ENCODE results near the gene RAB3GAP2.
A peak's percentile ranks its signal among the peaks of the same experiment; 100 is the strongest.
"Not testable (repeated sequence)": the region's sequence is repeated elsewhere in the genome, so short reads cannot be mapped to it uniquely, and the experiment has no call there.

Gene RAB3GAP2

DNA sequence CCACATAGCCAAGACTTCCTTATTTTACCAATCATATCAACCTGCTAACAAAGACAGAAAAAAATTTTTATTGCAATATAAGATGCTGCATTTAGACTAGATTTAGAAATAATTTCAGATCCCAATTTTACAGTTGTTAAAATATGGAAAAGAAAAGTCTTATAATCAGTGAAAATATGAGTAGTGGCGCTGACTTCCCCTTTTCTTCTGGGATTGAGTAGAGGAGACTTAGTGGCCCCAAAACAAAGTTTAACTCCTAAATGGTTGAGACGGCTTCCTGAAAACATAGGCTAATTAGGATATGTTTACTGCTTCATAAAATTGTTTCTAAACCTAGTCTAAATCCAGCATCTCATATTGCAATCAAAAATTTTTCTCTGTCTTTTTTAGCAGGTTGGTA lies 68.4 kb downstream of the RAB3GAP2 start:
- DNase-seq (ENCODE audit: low spot score), result no peak

- no peak for DNase-seq (ENCODE audit: low spot score)
These were observed 73.9 kb downstream of the RAB3GAP2 start for GRCh38 chr1:220198186-220199005.

- DNase-seq (ENCODE audit: low spot score), result no peak
These were observed 76.6 kb downstream of the RAB3GAP2 start for GRCh38 chr1:220195701-220196100.

- peak; percentile 25 for DNase-seq (ENCODE audit: low spot score)
These were observed 82.4 kb downstream of the RAB3GAP2 start for GRCh38 chr1:220189750-220190347.

DNA sequence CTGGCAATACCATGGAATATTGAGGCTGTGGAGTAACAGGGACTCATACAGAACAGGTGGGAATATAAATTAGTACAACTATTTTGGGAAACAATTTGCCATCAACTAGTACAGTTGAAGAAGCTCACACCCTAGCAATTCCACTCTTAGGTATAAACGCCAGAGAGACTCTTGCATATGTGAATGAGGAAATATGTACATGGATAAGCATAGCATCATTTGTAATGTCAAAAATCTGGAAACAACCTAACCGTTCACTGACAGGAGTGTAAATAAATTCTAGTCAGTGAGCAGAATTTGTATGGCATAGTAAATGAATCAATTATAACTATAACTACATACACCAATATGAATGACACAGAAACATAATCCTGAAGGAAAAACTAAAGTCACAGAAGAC lies 83.7 kb downstream of the RAB3GAP2 start:
- no peak for DNase-seq (ENCODE audit: low spot score)

DNA sequence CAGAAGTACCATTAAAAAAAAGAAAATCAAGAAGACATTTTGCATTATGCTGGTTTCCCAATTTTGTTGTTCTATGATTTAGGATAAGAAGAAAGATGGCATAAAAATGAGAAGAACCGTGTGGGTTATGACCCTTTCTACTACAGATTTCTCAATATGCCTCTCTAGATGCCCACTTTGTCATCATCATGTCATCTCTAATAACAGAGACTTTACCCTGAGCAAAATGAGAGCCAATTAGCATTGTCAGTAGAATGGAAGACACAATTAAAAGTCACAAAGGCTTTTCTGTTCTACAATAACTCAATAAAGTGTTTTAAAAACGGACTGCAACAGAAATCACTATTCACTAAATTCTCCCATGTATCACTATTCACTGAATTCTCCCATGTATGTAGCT lies 85.5 kb downstream of the RAB3GAP2 start:
- no peak for DNase-seq (ENCODE audit: low spot score)

GRCh38 chr1:220184506-220184905 lies 87.7 kb downstream of the RAB3GAP2 start:
- no peak for DNase-seq (ENCODE audit: low spot score)

- DNase-seq (ENCODE audit: low spot score), result no peak
These were observed 89.6 kb downstream of the RAB3GAP2 start for GRCh38 chr1:220182656-220183055.

DNA sequence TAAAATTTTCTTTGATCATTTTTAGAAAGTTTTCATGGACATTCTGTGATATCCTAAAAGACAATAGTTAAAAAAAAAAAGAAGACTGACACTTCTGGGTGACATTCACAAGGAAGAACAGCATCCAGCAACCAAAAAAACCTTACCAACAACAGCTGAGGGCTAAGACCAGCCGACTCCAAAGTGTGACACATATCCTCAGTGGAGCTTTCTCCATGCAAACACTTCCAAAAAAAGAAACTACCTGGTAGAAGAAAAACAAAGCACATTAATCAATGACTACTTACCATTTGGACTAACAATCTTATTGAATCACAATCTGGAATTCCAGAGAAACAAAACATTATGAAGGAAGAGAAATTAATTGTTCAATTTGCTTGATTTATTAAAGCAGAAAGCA lies 90.1 kb downstream of the RAB3GAP2 start:
- no peak for DNase-seq (ENCODE audit: low spot score)

- no peak for DNase-seq (ENCODE audit: low spot score)
These were observed 95.7 kb downstream of the RAB3GAP2 start for GRCh38 chr1:220176540-220176939.

GRCh38 chr1:220170836-220171526 lies 101.3 kb downstream of the RAB3GAP2 start:
- DNase-seq (ENCODE audit: low spot score), result no peak

GRCh38 chr1:220169887-220170286 lies 102.4 kb downstream of the RAB3GAP2 start:
- not testable (repeated sequence) for DNase-seq (ENCODE audit: low spot score)

DNA sequence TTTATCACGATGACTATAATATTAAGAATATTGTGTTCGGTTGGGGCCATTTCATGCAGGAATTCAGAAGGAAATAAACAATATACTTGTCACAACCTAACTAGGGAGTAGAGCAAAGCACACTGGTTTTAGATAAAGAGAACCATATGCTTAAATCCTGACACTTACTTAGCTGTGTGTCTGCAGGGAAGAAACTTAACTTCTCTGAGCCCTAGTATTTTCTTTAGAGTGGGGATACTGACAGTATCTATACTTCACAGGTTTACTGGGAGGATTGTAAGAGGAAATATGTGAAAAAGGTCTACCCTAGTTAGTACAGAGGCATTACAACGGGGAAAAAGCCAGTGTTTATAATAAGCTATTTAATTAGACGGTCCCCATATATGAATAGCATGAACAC lies 105.4 kb downstream of the RAB3GAP2 start:
- no peak for DNase-seq (ENCODE audit: low spot score)

GRCh38 chr1:220164517-220164916 lies 107.7 kb downstream of the RAB3GAP2 start:
- no peak for DNase-seq (ENCODE audit: low spot score)

GRCh38 chr1:220164116-220164515 lies 108.1 kb downstream of the RAB3GAP2 start:
- peak; percentile 41 for DNase-seq (ENCODE audit: low spot score)

DNA sequence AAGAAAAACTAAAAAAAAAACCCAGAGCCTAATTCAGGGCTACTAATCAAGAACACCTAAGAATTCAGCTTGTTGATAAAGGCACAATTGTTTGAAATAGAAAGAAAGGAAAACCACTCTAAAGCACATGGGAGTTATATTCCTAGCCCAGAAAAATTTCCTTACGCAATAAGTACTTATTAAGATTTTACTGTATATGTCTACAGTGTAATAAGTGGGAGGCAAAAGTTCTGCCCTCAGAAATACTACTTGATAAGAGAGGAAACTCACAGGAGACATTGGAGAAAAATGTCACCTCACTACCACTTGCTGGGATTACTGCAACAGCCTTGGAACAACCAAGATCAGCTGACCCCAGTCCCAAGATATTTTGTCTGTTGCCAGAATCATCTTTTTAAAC lies 112.2 kb downstream of the RAB3GAP2 start:
- no peak for DNase-seq (ENCODE audit: low spot score)

DNA sequence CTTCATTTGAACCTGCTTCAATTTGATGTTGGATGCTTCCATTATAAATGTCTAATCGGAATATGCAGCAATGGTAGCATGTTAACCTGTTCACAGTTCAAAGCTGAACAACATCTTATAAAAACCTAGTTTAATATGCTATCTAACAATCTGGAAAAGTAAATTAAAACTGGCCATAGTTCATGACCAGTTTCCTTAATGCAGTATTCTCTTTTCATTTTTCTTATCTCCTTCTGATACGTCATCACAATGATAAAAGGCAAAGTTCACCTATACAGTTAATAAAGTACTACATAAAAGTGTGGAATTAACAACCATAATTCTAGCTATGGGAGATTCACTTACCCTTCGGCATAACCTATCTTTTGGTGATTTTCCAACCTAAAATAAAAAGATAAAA lies 113.2 kb downstream of the RAB3GAP2 start:
- no peak for DNase-seq (ENCODE audit: low spot score)

- DNase-seq (ENCODE audit: low spot score), result not testable (repeated sequence)
These were observed 113.7 kb downstream of the RAB3GAP2 start for GRCh38 chr1:220158530-220158929.

GRCh38 chr1:220157738-220158137 lies 114.5 kb downstream of the RAB3GAP2 start:
- DNase-seq (ENCODE audit: low spot score), result no peak

DNA sequence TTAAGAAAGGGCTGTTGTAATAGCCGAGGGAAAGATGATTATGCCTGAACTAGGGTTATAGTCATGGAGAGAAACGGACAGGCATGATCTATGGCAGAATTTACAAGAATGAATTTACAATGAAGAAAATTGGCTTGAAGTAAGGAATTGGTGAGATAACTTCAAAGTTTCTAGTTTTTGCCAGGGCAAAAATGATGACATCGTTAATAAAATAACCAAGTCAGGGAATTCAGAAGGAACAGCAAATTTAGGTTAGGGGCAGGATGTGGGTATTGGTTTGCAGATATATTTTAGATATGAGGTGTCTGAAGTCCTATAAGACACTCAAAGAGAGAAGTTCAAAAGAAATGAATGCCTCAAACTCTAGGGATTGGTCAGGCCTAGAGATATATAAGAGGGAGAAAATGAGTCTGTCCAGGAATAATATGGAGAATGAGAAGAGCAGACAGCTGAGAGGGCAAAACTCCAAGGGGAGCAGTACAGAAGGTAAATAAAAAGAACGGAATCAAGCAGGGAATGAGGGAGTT lies 115.6 kb downstream of the RAB3GAP2 start:
- no peak for DNase-seq (ENCODE audit: low spot score)

DNA sequence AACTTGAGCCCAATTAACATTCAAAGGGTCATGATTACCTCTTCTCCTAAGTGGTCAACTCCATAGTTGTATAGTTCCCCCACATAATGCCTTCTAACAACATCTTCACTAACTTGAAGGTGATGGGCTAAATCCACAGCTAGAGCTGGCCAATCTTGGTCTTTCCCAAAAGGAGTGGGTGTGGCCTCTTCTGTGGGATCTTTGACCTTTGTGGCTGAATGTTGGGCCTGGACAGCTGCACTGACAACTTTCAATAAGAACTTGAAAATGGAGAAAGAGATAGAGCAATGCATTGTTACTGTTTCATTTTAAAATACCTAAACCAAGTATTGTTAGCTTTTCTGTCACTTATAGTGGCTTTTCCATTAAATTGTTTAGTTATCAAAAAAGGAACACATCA lies 119.1 kb downstream of the RAB3GAP2 start:
- no peak for DNase-seq (ENCODE audit: low spot score)

DNA sequence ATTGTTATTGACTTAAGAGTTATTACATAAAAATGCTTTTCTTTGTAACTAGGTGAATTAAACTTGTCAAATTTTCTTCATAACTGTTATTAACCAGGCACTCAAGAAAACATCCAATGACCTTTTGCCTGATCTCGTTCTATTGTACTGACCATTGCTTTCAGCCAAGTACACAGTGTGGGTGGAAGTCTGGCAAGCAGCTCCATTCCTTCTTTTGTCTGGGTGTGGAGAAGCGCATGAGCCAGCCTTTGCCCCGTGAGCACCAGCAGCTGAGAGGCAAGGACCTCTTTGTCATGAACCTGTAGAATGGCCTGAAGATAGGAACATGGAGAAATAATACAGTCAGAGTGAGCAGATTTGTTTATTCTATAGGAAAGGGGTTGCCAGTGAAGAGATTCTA lies 120.8 kb downstream of the RAB3GAP2 start:
- DNase-seq (ENCODE audit: low spot score), result no peak
